ENCODE results near the gene SPDEF.

DNA sequence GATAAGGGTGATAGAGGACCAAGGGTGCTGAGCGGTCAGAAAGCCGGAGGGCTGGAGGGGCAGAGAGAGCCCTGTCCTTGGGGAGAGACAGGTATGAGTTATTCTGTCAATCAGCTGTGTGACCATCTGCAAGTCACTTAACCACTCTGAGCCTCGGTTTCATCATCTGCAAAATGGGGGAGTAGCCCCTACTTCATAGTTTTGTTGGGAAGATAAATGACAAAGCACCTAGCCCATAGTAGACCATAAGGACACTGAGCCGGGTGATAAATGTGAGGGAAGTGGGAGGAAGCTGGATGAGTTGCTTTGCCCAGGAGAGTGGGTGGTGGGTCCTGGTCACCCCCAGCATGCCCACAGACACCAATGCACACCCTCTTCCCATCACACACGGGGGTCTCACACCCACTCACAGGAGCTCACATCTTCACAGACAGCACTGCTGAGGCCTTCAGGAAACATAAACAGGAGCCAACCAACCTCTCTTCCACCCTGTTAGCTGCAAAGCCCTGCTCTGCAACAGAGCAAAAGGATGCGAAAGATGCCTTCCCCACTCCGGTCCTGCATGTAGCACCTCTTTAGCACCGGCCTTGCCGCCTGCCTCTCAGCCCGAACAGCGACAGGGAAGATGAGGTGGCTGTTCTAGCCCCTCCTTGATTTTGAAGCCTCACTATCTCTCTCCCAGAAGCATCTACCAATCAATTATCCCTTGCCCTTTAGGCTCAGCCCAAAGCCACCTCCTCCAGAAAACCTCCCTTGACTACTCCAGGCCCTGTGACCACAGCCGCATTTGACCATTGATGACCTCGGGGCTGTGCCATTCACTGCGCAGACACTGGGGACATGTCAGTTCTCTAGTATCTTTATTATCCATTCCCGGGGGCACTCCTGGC, 18.9 kb downstream of the SPDEF start:
- TF ChIP-seq EZH2 (IDR thresholded peaks at IDR 0.05; ENCODE audit: low read depth, unreplicated experiment) (no peak), JUNB (IDR thresholded peaks at IDR 0.05; ENCODE audit: unreplicated experiment) (no peak), EZH2phosphoT487 (IDR thresholded peaks at IDR 0.05; ENCODE audit: unreplicated experiment) (no peak), POLR2AphosphoS5 (IDR thresholded peaks at IDR 0.05; ENCODE audit: low read depth) (no peak), CREB1 (CRISPR knock-in tag; IDR thresholded peaks at IDR 0.05; ENCODE audit: low read depth) (no peak), STAT1 (IDR thresholded peaks at IDR 0.05; ENCODE audit: unreplicated experiment) (no peak), ZNF114 (CRISPR knock-in tag; IDR thresholded peaks at IDR 0.05) (no peak), NANOG (IDR thresholded peaks at IDR 0.05; ENCODE audit: borderline replicate concordance) (no peak), ZNF331 (CRISPR knock-in tag; IDR thresholded peaks at IDR 0.05; ENCODE audit: low read depth) (no peak)
- TF ChIP-seq, protein P1, sequence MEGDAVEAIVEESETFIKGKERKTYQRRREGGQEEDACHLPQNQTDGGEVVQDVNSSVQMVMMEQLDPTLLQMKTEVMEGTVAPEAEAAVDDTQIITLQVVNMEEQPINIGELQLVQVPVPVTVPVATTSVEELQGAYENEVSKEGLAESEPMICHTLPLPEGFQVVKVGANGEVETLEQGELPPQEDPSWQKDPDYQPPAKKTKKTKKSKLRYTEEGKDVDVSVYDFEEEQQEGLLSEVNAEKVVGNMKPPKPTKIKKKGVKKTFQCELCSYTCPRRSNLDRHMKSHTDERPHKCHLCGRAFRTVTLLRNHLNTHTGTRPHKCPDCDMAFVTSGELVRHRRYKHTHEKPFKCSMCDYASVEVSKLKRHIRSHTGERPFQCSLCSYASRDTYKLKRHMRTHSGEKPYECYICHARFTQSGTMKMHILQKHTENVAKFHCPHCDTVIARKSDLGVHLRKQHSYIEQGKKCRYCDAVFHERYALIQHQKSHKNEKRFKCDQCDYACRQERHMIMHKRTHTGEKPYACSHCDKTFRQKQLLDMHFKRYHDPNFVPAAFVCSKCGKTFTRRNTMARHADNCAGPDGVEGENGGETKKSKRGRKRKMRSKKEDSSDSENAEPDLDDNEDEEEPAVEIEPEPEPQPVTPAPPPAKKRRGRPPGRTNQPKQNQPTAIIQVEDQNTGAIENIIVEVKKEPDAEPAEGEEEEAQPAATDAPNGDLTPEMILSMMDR (conservative IDR thresholded peaks at IDR 0.05; ENCODE audit: low read depth in 2 of 2) = no peak
- TF ChIP-seq, protein P2, sequence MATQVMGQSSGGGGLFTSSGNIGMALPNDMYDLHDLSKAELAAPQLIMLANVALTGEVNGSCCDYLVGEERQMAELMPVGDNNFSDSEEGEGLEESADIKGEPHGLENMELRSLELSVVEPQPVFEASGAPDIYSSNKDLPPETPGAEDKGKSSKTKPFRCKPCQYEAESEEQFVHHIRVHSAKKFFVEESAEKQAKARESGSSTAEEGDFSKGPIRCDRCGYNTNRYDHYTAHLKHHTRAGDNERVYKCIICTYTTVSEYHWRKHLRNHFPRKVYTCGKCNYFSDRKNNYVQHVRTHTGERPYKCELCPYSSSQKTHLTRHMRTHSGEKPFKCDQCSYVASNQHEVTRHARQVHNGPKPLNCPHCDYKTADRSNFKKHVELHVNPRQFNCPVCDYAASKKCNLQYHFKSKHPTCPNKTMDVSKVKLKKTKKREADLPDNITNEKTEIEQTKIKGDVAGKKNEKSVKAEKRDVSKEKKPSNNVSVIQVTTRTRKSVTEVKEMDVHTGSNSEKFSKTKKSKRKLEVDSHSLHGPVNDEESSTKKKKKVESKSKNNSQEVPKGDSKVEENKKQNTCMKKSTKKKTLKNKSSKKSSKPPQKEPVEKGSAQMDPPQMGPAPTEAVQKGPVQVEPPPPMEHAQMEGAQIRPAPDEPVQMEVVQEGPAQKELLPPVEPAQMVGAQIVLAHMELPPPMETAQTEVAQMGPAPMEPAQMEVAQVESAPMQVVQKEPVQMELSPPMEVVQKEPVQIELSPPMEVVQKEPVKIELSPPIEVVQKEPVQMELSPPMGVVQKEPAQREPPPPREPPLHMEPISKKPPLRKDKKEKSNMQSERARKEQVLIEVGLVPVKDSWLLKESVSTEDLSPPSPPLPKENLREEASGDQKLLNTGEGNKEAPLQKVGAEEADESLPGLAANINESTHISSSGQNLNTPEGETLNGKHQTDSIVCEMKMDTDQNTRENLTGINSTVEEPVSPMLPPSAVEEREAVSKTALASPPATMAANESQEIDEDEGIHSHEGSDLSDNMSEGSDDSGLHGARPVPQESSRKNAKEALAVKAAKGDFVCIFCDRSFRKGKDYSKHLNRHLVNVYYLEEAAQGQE (IDR thresholded peaks at IDR 0.05; ENCODE audit: unreplicated experiment) = no peak
- TF ChIP-seq, protein P3, sequence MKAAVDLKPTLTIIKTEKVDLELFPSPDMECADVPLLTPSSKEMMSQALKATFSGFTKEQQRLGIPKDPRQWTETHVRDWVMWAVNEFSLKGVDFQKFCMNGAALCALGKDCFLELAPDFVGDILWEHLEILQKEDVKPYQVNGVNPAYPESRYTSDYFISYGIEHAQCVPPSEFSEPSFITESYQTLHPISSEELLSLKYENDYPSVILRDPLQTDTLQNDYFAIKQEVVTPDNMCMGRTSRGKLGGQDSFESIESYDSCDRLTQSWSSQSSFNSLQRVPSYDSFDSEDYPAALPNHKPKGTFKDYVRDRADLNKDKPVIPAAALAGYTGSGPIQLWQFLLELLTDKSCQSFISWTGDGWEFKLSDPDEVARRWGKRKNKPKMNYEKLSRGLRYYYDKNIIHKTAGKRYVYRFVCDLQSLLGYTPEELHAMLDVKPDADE (IDR thresholded peaks at IDR 0.05) = no peak
- TF ChIP-seq, protein P4, sequence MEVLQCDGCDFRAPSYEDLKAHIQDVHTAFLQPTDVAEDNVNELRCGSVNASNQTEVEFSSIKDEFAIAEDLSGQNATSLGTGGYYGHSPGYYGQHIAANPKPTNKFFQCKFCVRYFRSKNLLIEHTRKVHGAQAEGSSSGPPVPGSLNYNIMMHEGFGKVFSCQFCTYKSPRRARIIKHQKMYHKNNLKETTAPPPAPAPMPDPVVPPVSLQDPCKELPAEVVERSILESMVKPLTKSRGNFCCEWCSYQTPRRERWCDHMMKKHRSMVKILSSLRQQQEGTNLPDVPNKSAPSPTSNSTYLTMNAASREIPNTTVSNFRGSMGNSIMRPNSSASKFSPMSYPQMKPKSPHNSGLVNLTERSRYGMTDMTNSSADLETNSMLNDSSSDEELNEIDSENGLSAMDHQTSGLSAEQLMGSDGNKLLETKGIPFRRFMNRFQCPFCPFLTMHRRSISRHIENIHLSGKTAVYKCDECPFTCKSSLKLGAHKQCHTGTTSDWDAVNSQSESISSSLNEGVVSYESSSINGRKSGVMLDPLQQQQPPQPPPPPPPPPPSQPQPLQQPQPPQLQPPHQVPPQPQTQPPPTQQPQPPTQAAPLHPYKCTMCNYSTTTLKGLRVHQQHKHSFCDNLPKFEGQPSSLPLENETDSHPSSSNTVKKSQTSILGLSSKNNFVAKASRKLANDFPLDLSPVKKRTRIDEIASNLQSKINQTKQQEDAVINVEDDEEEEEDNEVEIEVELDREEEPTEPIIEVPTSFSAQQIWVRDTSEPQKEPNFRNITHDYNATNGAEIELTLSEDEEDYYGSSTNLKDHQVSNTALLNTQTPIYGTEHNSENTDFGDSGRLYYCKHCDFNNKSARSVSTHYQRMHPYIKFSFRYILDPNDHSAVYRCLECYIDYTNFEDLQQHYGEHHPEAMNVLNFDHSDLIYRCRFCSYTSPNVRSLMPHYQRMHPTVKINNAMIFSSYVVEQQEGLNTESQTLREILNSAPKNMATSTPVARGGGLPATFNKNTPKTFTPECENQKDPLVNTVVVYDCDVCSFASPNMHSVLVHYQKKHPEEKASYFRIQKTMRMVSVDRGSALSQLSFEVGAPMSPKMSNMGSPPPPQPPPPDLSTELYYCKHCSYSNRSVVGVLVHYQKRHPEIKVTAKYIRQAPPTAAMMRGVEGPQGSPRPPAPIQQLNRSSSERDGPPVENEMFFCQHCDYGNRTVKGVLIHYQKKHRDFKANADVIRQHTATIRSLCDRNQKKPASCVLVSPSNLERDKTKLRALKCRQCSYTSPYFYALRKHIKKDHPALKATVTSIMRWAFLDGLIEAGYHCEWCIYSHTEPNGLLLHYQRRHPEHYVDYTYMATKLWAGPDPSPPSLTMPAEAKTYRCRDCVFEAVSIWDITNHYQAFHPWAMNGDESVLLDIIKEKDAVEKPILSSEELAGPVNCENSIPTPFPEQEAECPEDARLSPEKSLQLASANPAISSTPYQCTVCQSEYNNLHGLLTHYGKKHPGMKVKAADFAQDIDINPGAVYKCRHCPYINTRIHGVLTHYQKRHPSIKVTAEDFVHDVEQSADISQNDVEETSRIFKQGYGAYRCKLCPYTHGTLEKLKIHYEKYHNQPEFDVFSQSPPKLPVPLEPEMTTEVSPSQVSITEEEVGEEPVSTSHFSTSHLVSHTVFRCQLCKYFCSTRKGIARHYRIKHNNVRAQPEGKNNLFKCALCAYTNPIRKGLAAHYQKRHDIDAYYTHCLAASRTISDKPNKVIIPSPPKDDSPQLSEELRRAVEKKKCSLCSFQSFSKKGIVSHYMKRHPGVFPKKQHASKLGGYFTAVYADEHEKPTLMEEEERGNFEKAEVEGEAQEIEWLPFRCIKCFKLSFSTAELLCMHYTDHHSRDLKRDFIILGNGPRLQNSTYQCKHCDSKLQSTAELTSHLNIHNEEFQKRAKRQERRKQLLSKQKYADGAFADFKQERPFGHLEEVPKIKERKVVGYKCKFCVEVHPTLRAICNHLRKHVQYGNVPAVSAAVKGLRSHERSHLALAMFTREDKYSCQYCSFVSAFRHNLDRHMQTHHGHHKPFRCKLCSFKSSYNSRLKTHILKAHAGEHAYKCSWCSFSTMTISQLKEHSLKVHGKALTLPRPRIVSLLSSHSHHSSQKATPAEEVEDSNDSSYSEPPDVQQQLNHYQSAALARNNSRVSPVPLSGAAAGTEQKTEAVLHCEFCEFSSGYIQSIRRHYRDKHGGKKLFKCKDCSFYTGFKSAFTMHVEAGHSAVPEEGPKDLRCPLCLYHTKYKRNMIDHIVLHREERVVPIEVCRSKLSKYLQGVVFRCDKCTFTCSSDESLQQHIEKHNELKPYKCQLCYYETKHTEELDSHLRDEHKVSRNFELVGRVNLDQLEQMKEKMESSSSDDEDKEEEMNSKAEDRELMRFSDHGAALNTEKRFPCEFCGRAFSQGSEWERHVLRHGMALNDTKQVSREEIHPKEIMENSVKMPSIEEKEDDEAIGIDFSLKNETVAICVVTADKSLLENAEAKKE (CRISPR knock-in tag; IDR thresholded peaks at IDR 0.05) = no peak
